ENCODE results near the gene TSEN15. TPM values are rescaled to one million over a fixed set of nuclear protein-coding genes. Genes with fewer than 3 reads are reported as not detected.
A peak's percentile ranks its signal among the peaks of the same experiment; 100 is the strongest.
"Not testable (repeated sequence)": the region's sequence is repeated elsewhere in the genome, so short reads cannot be mapped to it uniquely, and the experiment has no call there.

Gene TSEN15
- total and polyA plus RNA-seq, 2 experiments from 2014 or later = 52.4 to 64.4 TPM

DNA sequence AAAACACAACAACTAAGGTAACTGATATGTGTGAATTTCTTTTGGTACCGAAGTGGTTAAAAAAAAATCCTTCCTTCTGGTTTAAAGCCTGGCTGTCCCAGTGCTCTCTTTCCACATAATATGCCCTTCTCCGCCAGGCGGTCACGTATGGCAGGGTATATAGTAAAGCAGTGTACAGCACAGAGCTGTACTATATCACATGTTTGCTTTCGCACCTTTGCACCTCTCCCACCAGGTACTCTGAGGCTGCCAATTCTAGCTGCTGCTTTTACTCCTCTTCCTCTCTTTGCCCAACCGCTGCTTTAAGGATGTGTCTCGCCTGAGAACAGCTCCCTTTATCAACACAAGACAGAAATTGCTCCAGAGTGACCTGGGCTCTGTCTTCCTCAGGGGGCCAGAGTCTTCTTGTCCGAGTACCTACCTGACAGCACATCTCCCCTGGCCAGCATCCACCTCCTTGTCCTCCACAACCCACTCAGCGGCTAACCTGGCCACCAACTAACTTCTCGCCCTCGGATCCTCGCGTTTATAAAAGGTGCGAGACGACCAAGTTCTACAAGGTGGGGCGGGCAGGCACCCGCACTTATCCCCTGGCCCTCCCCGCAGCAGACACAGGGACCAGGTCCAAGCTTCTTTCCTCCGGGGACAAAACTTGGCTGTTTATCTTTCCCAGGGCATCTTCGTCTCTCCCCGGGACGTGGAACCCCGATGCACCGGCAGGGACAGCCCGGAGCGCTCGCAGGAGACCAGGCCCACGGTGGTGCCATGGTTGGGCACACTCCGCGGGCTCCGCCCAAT is 15.6 kb upstream of the TSEN15 start:
- DNase-seq (ENCODE audit: low read depth in 1 of 2, low spot score in 1 of 2) = no peak
- Histone ChIP-seq H3K36me3 (no peaks in the 10 kb centered on the region), H3K27me3 (peaks cover 16% of the 10 kb centered on the region), H3K9me3 (ENCODE audit: low read depth) (no peaks in the 10 kb centered on the region), H3K4me3 (peak overlapping the region; percentile 60), H3K27ac (no peak overlapping the region), H3K4me1 (ENCODE audit: low read depth) (peaks cover 7% of the 10 kb centered on the region)
- TF ChIP-seq, protein P1, sequence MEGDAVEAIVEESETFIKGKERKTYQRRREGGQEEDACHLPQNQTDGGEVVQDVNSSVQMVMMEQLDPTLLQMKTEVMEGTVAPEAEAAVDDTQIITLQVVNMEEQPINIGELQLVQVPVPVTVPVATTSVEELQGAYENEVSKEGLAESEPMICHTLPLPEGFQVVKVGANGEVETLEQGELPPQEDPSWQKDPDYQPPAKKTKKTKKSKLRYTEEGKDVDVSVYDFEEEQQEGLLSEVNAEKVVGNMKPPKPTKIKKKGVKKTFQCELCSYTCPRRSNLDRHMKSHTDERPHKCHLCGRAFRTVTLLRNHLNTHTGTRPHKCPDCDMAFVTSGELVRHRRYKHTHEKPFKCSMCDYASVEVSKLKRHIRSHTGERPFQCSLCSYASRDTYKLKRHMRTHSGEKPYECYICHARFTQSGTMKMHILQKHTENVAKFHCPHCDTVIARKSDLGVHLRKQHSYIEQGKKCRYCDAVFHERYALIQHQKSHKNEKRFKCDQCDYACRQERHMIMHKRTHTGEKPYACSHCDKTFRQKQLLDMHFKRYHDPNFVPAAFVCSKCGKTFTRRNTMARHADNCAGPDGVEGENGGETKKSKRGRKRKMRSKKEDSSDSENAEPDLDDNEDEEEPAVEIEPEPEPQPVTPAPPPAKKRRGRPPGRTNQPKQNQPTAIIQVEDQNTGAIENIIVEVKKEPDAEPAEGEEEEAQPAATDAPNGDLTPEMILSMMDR (IDR thresholded peaks at IDR 0.05; ENCODE audit: low read depth, low read length) = no peak

GRCh38 chr1:184036517-184036949 is 15.0 kb upstream of the TSEN15 start:
- DNase-seq (ENCODE audit: low read depth in 1 of 2, low spot score in 1 of 2) = peak; percentile 26 to 75
- H3K27me3 ChIP-seq = peaks cover 16% of the 10 kb centered on the region
- TF ChIP-seq, protein P1 (IDR thresholded peaks at IDR 0.05; ENCODE audit: low read depth, low read length) = no peak
- peak overlapping the region; percentile 60 for H3K4me3 ChIP-seq
- no peaks in the 10 kb centered on the region for H3K36me3 ChIP-seq
- peaks cover 7% of the 10 kb centered on the region for H3K4me1 ChIP-seq (ENCODE audit: low read depth)
- peak overlapping the region; percentile 48 for H3K27ac ChIP-seq
- H3K9me3 ChIP-seq (ENCODE audit: low read depth) = no peaks in the 10 kb centered on the region

GRCh38 chr1:184037849-184038591 is 13.5 kb upstream of the TSEN15 start:
- TF ChIP-seq, protein P1 (IDR thresholded peaks at IDR 0.05; ENCODE audit: low read depth, low read length) = no peak
- Histone ChIP-seq H3K27me3 (peaks cover 16% of the 10 kb centered on the region), H3K27ac (peak overlapping the region; percentile 48), H3K4me3 (peak overlapping the region; percentile 60), H3K9me3 (ENCODE audit: low read depth) (no peaks in the 10 kb centered on the region), H3K36me3 (no peaks in the 10 kb centered on the region), H3K4me1 (ENCODE audit: low read depth) (peaks cover 7% of the 10 kb centered on the region)
- DNase-seq (ENCODE audit: low read depth in 1 of 2, low spot score in 1 of 2) = no peak

DNA sequence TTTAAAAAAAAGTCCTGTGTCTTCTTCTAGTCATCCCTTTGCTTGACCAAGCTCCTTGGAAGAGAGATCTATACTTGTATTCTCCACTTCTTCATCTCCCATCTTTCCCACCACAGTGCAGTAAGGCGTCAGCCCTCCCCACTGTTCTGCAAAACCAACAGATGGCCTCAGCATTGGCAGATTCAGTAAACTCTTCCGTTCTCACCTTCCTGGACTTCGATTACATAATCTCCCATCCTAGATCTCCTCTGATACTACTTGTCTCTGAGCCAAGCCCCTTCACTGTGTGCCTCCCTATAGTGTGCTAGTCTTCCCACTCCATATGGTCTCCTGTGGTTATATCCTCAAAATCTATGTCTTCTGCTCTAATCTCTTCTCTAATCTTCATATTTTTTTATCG is 12.4 kb upstream of the TSEN15 start:
- Histone ChIP-seq H3K9me3 (ENCODE audit: low read depth) (no peaks in the 10 kb centered on the region), H3K4me1 (ENCODE audit: low read depth) (peaks cover 7% of the 10 kb centered on the region), H3K36me3 (no peaks in the 10 kb centered on the region), H3K27ac (no peak overlapping the region), H3K27me3 (peaks cover 16% of the 10 kb centered on the region), H3K4me3 (no peak overlapping the region)
- no peak for DNase-seq (ENCODE audit: low read depth in 1 of 2, low spot score in 1 of 2)
- TF ChIP-seq, protein P1 (IDR thresholded peaks at IDR 0.05; ENCODE audit: low read depth, low read length) = no peak

GRCh38 chr1:184041731-184042130 is 9.8 kb upstream of the TSEN15 start:
- H3K27me3 ChIP-seq = no peaks in the 10 kb centered on the region
- no peaks in the 10 kb centered on the region for H3K9me3 ChIP-seq (ENCODE audit: low read depth)
- no peak for DNase-seq (ENCODE audit: low read depth in 1 of 2, low spot score in 1 of 2)
- no peak overlapping the region for H3K27ac ChIP-seq
- peaks cover 7% of the 10 kb centered on the region for H3K4me1 ChIP-seq (ENCODE audit: low read depth)
- H3K36me3 ChIP-seq = no peaks in the 10 kb centered on the region
- TF ChIP-seq, protein P1 (IDR thresholded peaks at IDR 0.05; ENCODE audit: low read depth, low read length) = no peak
- H3K4me3 ChIP-seq = no peak overlapping the region

GRCh38 chr1:184043315-184043714 is 8.2 kb upstream of the TSEN15 start:
- H3K27ac ChIP-seq; H3K4me1 ChIP-seq (ENCODE audit: low read depth); H3K9me3 ChIP-seq (ENCODE audit: low read depth); H3K36me3 ChIP-seq; H3K4me3 ChIP-seq; DNase-seq (ENCODE audit: low read depth in 1 of 2, low spot score in 1 of 2); H3K27me3 ChIP-seq: not testable (repeated sequence)
